SW480 (cell line): ENCODE measurements around the gene G6PC1.
"Not testable (repeated sequence)": the region's sequence is repeated elsewhere in the genome, so short reads cannot be mapped to it uniquely, and the experiment has no call there.

ENCODE experiments used
- DNase-seq: peaks from one replicate; pipeline ENCODE4 v3.0.0-alpha.2; 2016; ENCODE audit warnings: low spot score

Gene G6PC1

GRCh38 chr17:42901535-42902229 lies 1.1 kb downstream of the G6PC1 start:
- DNase-seq: no peak

GRCh38 chr17:42904110-42904469 lies 3.5 kb downstream of the G6PC1 start:
- DNase-seq: no peak

GRCh38 chr17:42906772-42907446 lies 6.3 kb downstream of the G6PC1 start:
- no peak for DNase-seq

- DNase-seq: no peak
These were observed 8.5 kb downstream of the G6PC1 start for GRCh38 chr17:42908872-42909700.

- DNase-seq: no peak
These were observed 12.9 kb downstream of the G6PC1 start for GRCh38 chr17:42913522-42913921.

- no peak for DNase-seq
These were observed 13.5 kb downstream of the G6PC1 start for GRCh38 chr17:42913981-42914617.

- not testable (repeated sequence) for DNase-seq
These were observed 14.7 kb downstream of the G6PC1 start for GRCh38 chr17:42915288-42915687.

- not testable (repeated sequence) for DNase-seq
These were observed 16.0 kb downstream of the G6PC1 start for GRCh38 chr17:42916388-42917235.

GRCh38 chr17:42917236-42917603 lies 16.6 kb downstream of the G6PC1 start:
- DNase-seq: no peak

- DNase-seq: no peak
These were observed 18.4 kb downstream of the G6PC1 start for GRCh38 chr17:42918902-42919521.

- not testable (repeated sequence) for DNase-seq
These were observed 19.0 kb downstream of the G6PC1 start for GRCh38 chr17:42919522-42920077.

- no peak for DNase-seq
These were observed 19.7 kb downstream of the G6PC1 start for GRCh38 chr17:42920106-42920900.

GRCh38 chr17:42920922-42921321 lies 20.3 kb downstream of the G6PC1 start:
- no peak for DNase-seq

GRCh38 chr17:42922294-42922693 lies 21.7 kb downstream of the G6PC1 start:
- no peak for DNase-seq

GRCh38 chr17:42923472-42923871 lies 22.9 kb downstream of the G6PC1 start:
- not testable (repeated sequence) for DNase-seq

GRCh38 chr17:42924891-42925290 lies 24.3 kb downstream of the G6PC1 start:
- no peak for DNase-seq

GRCh38 chr17:42928714-42929496 lies 28.3 kb downstream of the G6PC1 start:
- peak; percentile 72 for DNase-seq

GRCh38 chr17:42929497-42929844 lies 28.9 kb downstream of the G6PC1 start:
- no peak for DNase-seq
